ENCODE data around the gene COPA.

- no peak for TF ChIP-seq CTCF (IDR thresholded peaks at IDR 0.05; ENCODE audit: insufficient read depth, low read length, poor library complexity, severe bottlenecking)
- no peak for TF ChIP-seq EZH2phosphoT487 (conservative IDR thresholded peaks at IDR 0.05; ENCODE audit: low read length)
Measured at GRCh38 chr1:160338580-160338979, 4.5 kb downstream of the COPA start.
